ENCODE data around the gene PLA2G6. TPM values are rescaled to one million over a fixed set of nuclear protein-coding genes. Genes with fewer than 3 reads are reported as not detected.

PLA2G6 gene
- total RNA-seq, 1 experiment from 2014 or later, result 29.9 TPM

DNA sequence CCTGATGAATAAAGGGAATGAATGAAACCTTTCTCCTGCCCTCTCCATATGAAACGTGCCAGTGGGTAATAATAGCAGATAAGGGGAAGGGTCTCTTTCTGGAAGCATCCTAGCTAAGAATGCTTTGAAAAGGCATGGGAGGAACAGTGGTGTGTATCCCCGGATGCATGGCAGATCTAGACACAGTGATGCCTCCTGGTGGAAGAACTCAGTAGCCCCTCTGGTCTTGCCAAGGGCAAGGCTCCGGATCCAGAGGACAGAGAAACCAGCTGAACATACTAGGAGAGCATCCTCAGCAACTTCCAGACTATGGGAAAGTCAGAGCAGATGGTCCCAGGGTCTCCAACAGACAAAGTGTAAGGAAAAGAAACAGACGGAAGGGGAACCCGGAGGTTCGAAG, 77.5 kb downstream of the PLA2G6 start:
- TF ChIP-seq ZNF423 (CRISPR knock-in tag; IDR thresholded peaks at IDR 0.05) (no peak), OVOL2 (CRISPR knock-in tag; IDR thresholded peaks at IDR 0.05; ENCODE audit: borderline replicate concordance) (no peak), CREB1 (CRISPR knock-in tag; IDR thresholded peaks at IDR 0.05) (no peak), ZNF232 (CRISPR knock-in tag; IDR thresholded peaks at IDR 0.05) (no peak), RORB (CRISPR knock-in tag; IDR thresholded peaks at IDR 0.05) (no peak), ZNF121 (CRISPR knock-in tag; IDR thresholded peaks at IDR 0.05) (no peak), TP53 (CRISPR knock-in tag; IDR thresholded peaks at IDR 0.05) (no peak), NFYB (CRISPR knock-in tag; conservative IDR thresholded peaks at IDR 0.05; ENCODE audit: low read depth) (no peak), KAT7 (CRISPR knock-in tag; IDR thresholded peaks at IDR 0.05; ENCODE audit: borderline replicate concordance) (no peak)
- TF ChIP-seq, protein P1, sequence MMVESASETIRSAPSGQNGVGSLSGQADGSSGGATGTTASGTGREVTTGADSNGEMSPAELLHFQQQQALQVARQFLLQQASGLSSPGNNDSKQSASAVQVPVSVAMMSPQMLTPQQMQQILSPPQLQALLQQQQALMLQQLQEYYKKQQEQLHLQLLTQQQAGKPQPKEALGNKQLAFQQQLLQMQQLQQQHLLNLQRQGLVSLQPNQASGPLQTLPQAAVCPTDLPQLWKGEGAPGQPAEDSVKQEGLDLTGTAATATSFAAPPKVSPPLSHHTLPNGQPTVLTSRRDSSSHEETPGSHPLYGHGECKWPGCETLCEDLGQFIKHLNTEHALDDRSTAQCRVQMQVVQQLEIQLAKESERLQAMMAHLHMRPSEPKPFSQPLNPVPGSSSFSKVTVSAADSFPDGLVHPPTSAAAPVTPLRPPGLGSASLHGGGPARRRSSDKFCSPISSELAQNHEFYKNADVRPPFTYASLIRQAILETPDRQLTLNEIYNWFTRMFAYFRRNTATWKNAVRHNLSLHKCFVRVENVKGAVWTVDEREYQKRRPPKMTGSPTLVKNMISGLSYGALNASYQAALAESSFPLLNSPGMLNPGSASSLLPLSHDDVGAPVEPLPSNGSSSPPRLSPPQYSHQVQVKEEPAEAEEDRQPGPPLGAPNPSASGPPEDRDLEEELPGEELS (CRISPR knock-in tag; IDR thresholded peaks at IDR 0.05), result no peak
- TF ChIP-seq, protein P2, sequence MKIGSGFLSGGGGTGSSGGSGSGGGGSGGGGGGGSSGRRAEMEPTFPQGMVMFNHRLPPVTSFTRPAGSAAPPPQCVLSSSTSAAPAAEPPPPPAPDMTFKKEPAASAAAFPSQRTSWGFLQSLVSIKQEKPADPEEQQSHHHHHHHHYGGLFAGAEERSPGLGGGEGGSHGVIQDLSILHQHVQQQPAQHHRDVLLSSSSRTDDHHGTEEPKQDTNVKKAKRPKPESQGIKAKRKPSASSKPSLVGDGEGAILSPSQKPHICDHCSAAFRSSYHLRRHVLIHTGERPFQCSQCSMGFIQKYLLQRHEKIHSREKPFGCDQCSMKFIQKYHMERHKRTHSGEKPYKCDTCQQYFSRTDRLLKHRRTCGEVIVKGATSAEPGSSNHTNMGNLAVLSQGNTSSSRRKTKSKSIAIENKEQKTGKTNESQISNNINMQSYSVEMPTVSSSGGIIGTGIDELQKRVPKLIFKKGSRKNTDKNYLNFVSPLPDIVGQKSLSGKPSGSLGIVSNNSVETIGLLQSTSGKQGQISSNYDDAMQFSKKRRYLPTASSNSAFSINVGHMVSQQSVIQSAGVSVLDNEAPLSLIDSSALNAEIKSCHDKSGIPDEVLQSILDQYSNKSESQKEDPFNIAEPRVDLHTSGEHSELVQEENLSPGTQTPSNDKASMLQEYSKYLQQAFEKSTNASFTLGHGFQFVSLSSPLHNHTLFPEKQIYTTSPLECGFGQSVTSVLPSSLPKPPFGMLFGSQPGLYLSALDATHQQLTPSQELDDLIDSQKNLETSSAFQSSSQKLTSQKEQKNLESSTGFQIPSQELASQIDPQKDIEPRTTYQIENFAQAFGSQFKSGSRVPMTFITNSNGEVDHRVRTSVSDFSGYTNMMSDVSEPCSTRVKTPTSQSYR (CRISPR knock-in tag; IDR thresholded peaks at IDR 0.05), result no peak
- peak; percentile 86 for ATAC-seq
- peak; percentile 62 for DNase-seq (ENCODE audit: low spot score)
- H3K27ac Mint-ChIP-seq, result peak overlapping the region; percentile 90; the same call in 1 of the 2 replicates
- 0 out of 2 replicates have a peak, but pooled peaks cover 2% of the 10 kb centered on the region for H3K27me3 Mint-ChIP-seq (ENCODE audit: low read depth)
- CTCF ChIA-PET, result interaction anchor here (0.6 to 9.9 kb wide), 29 partner anchors 8 to 166 kb away, joined by 3 to 222 read pairs (median 5); partner anchors contain the start of genes BAIAP2L2, PICK1, PLA2G6 and SLC16A8
- POLR2A ChIA-PET, result interaction anchor here (0.7 kb wide), 3 partner anchors 41 to 83 kb away, joined by 3 to 6 read pairs (median 4); no protein-coding TSS in a partner anchor
- no peaks in the 10 kb centered on the region for H3K36me3 Mint-ChIP-seq
- H3K9me3 Mint-ChIP-seq, result no peaks in the 10 kb centered on the region
- no peaks in the 10 kb centered on the region for H3K4me1 Mint-ChIP-seq
- H3K4me3 Mint-ChIP-seq, result no peak overlapping the region

DNA sequence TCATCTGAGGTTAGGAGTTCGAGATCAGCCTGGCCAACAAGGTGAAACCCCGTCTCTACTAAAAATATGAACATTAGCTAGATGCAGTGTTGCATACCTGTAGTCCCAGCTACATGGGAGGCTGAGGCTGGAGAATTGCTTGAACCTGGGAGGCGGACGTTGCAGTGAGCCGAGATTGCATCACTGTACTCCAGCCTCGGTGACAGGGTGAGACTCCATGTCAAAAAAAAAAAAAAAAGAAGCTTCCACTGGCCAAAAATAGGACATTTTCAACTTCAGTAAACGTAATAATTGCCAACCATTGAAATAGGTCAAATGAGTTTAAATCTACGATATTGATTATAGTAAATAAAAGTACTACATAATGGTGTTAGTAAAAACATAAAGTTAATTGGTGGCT, 78.0 kb downstream of the PLA2G6 start:
- no peaks in the 10 kb centered on the region for H3K4me1 Mint-ChIP-seq
- DNase-seq (ENCODE audit: low spot score), result no peak
- H3K9me3 Mint-ChIP-seq, result no peaks in the 10 kb centered on the region
- H3K4me3 Mint-ChIP-seq, result no peak overlapping the region
- peaks cover 2% of the 10 kb centered on the region; the same call in 1 of the 2 replicates for H3K27me3 Mint-ChIP-seq (ENCODE audit: low read depth)
- ATAC-seq, result no peak
- no peaks in the 10 kb centered on the region for H3K36me3 Mint-ChIP-seq
- POLR2A ChIA-PET, result interaction anchor here (0.7 kb wide), 1 partner anchor 83 kb away, joined by 3 read pairs; no protein-coding TSS in a partner anchor
- no peak overlapping the region for H3K27ac Mint-ChIP-seq
- CTCF ChIA-PET, result interaction anchor here (0.6 to 9.9 kb wide), 27 partner anchors 8 to 167 kb away, joined by 3 to 222 read pairs (median 6); partner anchors contain the start of genes BAIAP2L2, PICK1 and SLC16A8
- no peak for TF ChIP-seq TEAD4 (CRISPR knock-in tag; IDR thresholded peaks at IDR 0.05)
- TF ChIP-seq RORB (CRISPR knock-in tag; IDR thresholded peaks at IDR 0.05), result no peak
- TF ChIP-seq, protein P3, sequence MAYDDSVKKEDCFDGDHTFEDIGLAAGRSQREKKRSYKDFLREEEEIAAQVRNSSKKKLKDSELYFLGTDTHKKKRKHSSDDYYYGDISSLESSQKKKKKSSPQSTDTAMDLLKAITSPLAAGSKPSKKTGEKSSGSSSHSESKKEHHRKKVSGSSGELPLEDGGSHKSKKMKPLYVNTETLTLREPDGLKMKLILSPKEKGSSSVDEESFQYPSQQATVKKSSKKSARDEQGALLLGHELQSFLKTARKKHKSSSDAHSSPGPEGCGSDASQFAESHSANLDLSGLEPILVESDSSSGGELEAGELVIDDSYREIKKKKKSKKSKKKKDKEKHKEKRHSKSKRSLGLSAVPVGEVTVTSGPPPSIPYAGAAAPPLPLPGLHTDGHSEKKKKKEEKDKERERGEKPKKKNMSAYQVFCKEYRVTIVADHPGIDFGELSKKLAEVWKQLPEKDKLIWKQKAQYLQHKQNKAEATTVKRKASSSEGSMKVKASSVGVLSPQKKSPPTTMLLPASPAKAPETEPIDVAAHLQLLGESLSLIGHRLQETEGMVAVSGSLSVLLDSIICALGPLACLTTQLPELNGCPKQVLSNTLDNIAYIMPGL (CRISPR knock-in tag; IDR thresholded peaks at IDR 0.05), result no peak
- TF ChIP-seq, protein P4, sequence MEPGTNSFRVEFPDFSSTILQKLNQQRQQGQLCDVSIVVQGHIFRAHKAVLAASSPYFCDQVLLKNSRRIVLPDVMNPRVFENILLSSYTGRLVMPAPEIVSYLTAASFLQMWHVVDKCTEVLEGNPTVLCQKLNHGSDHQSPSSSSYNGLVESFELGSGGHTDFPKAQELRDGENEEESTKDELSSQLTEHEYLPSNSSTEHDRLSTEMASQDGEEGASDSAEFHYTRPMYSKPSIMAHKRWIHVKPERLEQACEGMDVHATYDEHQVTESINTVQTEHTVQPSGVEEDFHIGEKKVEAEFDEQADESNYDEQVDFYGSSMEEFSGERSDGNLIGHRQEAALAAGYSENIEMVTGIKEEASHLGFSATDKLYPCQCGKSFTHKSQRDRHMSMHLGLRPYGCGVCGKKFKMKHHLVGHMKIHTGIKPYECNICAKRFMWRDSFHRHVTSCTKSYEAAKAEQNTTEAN (CRISPR knock-in tag; IDR thresholded peaks at IDR 0.05), result no peak
- no peak for TF ChIP-seq ZBTB21 (CRISPR knock-in tag; IDR thresholded peaks at IDR 0.05; ENCODE audit: borderline replicate concordance)
- TF ChIP-seq GTF2I (CRISPR knock-in tag; conservative IDR thresholded peaks at IDR 0.05), result no peak
- TF ChIP-seq ATF6 (CRISPR knock-in tag; IDR thresholded peaks at IDR 0.05), result no peak
- no peak for TF ChIP-seq STAT6 (CRISPR knock-in tag; conservative IDR thresholded peaks at IDR 0.05; ENCODE audit: low read depth)
- no peak for TF ChIP-seq ZNF121 (CRISPR knock-in tag; IDR thresholded peaks at IDR 0.05)
- TF ChIP-seq ZNF671 (CRISPR knock-in tag; IDR thresholded peaks at IDR 0.05), result no peak
- no peak for TF ChIP-seq GABPB1 (CRISPR knock-in tag; IDR thresholded peaks at IDR 0.05)
- TF ChIP-seq, protein P5, sequence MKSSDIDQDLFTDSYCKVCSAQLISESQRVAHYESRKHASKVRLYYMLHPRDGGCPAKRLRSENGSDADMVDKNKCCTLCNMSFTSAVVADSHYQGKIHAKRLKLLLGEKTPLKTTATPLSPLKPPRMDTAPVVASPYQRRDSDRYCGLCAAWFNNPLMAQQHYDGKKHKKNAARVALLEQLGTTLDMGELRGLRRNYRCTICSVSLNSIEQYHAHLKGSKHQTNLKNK (CRISPR knock-in tag; IDR thresholded peaks at IDR 0.05), result no peak
- no peak for TF ChIP-seq ESRRA (CRISPR knock-in tag; IDR thresholded peaks at IDR 0.05; ENCODE audit: borderline replicate concordance)
